Neural cell (in vitro differentiated cells): ENCODE measurements around the gene TNFRSF4. TPM values are rescaled to one million over a fixed set of nuclear protein-coding genes. Genes with fewer than 3 reads are reported as not detected.

Experiments used
- H2AFZ ChIP-seq: fragments of 200-600, 300-800 bp; sonication (generic), shearing (Covaris generic); 2 replicates; pipeline ENCODE4 v1.6.0; 2014; ENCODE audit warnings: low read depth, mild to moderate bottlenecking, antibody characterized with exemption, low read length, moderate library complexity
- H3F3A ChIP-seq: fragments of 200-600 bp; shearing (Covaris generic); 2 replicates; pipeline ENCODE4 v1.6.1; 2016; ENCODE audit warnings: mild to moderate bottlenecking, moderate library complexity, mixed read lengths, antibody characterized with exemption, low read length; ENCODE audit not compliant: insufficient read depth, poor library complexity, severe bottlenecking
- H3K27ac ChIP-seq: fragments of 200-600, 300-800 bp; sonication (generic), shearing (Covaris generic); 2 replicates; pipeline ENCODE4 v1.5.1; 2014; ENCODE audit warnings: mild to moderate bottlenecking, low read length, moderate library complexity
- H3K27me3 ChIP-seq: fragments of 300-800, 200-600 bp; sonication (generic), shearing (Covaris generic); 2 replicates; pipeline ENCODE4 v1.6.0; 2014; ENCODE audit warnings: mild to moderate bottlenecking, low read depth, low read length, moderate library complexity; ENCODE audit not compliant: insufficient read depth
- H3K36me3 ChIP-seq: fragments of 300-800, 200-600 bp; sonication (generic), shearing (Covaris generic); 2 replicates; pipeline ENCODE4 v1.5.1; 2014; ENCODE audit warnings: mild to moderate bottlenecking, antibody characterized with exemption, low read length, moderate library complexity; ENCODE audit not compliant: insufficient read depth
- H3K4me2 ChIP-seq: fragments of 300-800, 200-600 bp; sonication (generic), shearing (Covaris generic); 2 replicates; pipeline ENCODE4 v1.6.0; 2014; ENCODE audit warnings: mild to moderate bottlenecking, low read length
- H3K4me3 ChIP-seq: fragments of 300-800, 200-600 bp; sonication (generic), shearing (Covaris generic); 2 replicates; pipeline ENCODE4 v1.5.1; 2014; ENCODE audit warnings: mild to moderate bottlenecking, low read length, moderate library complexity
- H3K79me2 ChIP-seq: fragments of 200-600 bp; shearing (Covaris generic); replicated peaks from 2 replicates; pipeline ENCODE4 v1.6.0; 2014; ENCODE audit warnings: mild to moderate bottlenecking, low read length, moderate library complexity; ENCODE audit not compliant: insufficient read depth
- H3K9ac ChIP-seq: fragments of 300-800, 200-600 bp; sonication (generic), shearing (Covaris generic); 2 replicates; pipeline ENCODE4 v1.6.1; 2016; ENCODE audit warnings: mild to moderate bottlenecking, low read length, mixed read lengths
- H3K9me2 ChIP-seq: fragments of 200-600 bp; shearing (Covaris generic); 2 replicates; pipeline ENCODE4 v1.6.1; 2016; ENCODE audit warnings: mild to moderate bottlenecking, low read length, mixed read lengths; ENCODE audit not compliant: insufficient read depth
- H3K9me3 ChIP-seq: fragments of 200-600, 300-800 bp; sonication (generic), shearing (Covaris generic); 2 replicates; pipeline ENCODE4 v1.6.1; 2016; ENCODE audit warnings: mild to moderate bottlenecking, mixed run types, low read length, moderate library complexity, mixed read lengths
- H4K20me1 ChIP-seq: fragments of 200-600 bp; shearing (Covaris generic); 2 replicates; pipeline ENCODE4 v1.6.1; 2016; ENCODE audit warnings: mild to moderate bottlenecking, mixed run types; ENCODE audit not compliant: insufficient read depth
- EP300 ChIP-seq: fragments of 450-650 bp; conservative IDR thresholded peaks from 2 replicates; pipeline ENCODE4 v1.6.1; 2014; ENCODE audit warnings: antibody characterized with exemption, mild to moderate bottlenecking, moderate library complexity; ENCODE audit not compliant: poor library complexity, severe bottlenecking
- MXI1 ChIP-seq: fragments of 450-650 bp; conservative IDR thresholded peaks from 2 replicates; pipeline ENCODE4 v1.6.1; 2014; ENCODE audit warnings: antibody characterized with exemption, mild to moderate bottlenecking; ENCODE audit not compliant: poor library complexity, severe bottlenecking
- POLR2AphosphoS5 ChIP-seq: IDR thresholded peaks from 2 replicates; pipeline ENCODE4 v1.6.1; 2012
- SMC3 ChIP-seq: fragments of 450-650 bp; conservative IDR thresholded peaks from 2 replicates; pipeline ENCODE4 v1.6.1; 2014; ENCODE audit warnings: antibody characterized with exemption, mild to moderate bottlenecking, moderate library complexity; ENCODE audit not compliant: poor library complexity
- TAF1 ChIP-seq: IDR thresholded peaks from 2 replicates; pipeline ENCODE4 v1.6.1; 2012; ENCODE audit warnings: low read depth
- polyA plus RNA-seq: library from polyadenylated mRNA; depleted of rRNA; stranded (reverse); fragments of >200 nt; gene quantifications from 2 replicates; pipeline ENCODE4 v1.2.3, GENCODE V29; 2014
- TF ChIP-seq, protein P1 (sequence below): fragments of 450-650 bp; IDR thresholded peaks from 2 replicates; pipeline ENCODE4 v1.5.1; 2014; ENCODE audit warnings: antibody characterized with exemption, mild to moderate bottlenecking, moderate library complexity; ENCODE audit not compliant: poor library complexity, severe bottlenecking
- TF ChIP-seq, protein P2 (sequence below): IDR thresholded peaks from 2 replicates; pipeline ENCODE4 v1.6.1; 2012; ENCODE audit warnings: borderline replicate concordance

The TNFRSF4 gene
- polyA plus RNA-seq, 1 donor from 2014 or later = not detected

DNA sequence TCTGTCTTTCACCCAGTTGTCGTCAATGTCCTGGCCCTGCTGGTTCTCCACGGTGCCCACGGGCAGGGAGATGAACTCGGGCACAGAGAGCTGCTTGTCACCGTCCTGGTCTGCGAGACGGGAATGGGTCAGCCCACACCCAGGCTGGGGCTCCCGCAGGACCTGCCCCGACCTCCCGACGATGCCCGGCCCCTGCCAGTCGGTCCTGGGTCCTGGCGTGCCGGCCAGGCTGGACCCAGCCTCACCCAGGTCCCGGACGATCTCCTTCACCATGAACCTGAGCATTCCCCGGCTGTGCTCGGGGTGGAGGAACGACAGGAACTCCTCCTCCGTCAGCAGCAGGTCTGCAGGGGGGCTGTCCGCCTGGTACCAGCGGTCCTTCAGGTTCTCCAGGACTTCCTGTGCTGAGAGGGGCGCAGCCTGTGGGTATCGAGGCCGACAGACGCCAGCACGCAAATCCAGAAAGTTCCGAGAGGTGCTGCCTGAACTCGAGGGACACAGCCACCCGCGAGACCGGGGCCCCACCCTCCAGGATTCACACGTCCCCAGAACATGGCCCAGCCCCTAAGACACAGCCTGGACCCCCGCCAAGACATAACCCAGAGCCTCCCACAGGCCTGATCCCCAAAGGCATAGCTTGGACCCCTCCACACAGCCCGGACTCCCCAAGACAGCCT is 4.7 kb upstream of the TNFRSF4 start:
- Histone ChIP-seq H3K4me3 (no peak overlapping the region), H3K79me2 (no peaks in the 10 kb centered on the region), H3K4me2 (no peak overlapping the region), H3K9me3 (no peaks in the 10 kb centered on the region), H4K20me1 (no peaks in the 10 kb centered on the region), H3K36me3 (no peaks in the 10 kb centered on the region), H3K27ac (no peak overlapping the region), H3F3A (no peaks in the 10 kb centered on the region), H3K9ac (no peak overlapping the region), H3K27me3 (no peaks in the 10 kb centered on the region), H2AFZ (no peak overlapping the region), H3K9me2 (no peaks in the 10 kb centered on the region)
- TF ChIP-seq MXI1 (no peak), SMC3 (no peak)
- TF ChIP-seq, protein P1, sequence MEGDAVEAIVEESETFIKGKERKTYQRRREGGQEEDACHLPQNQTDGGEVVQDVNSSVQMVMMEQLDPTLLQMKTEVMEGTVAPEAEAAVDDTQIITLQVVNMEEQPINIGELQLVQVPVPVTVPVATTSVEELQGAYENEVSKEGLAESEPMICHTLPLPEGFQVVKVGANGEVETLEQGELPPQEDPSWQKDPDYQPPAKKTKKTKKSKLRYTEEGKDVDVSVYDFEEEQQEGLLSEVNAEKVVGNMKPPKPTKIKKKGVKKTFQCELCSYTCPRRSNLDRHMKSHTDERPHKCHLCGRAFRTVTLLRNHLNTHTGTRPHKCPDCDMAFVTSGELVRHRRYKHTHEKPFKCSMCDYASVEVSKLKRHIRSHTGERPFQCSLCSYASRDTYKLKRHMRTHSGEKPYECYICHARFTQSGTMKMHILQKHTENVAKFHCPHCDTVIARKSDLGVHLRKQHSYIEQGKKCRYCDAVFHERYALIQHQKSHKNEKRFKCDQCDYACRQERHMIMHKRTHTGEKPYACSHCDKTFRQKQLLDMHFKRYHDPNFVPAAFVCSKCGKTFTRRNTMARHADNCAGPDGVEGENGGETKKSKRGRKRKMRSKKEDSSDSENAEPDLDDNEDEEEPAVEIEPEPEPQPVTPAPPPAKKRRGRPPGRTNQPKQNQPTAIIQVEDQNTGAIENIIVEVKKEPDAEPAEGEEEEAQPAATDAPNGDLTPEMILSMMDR = no peak

DNA sequence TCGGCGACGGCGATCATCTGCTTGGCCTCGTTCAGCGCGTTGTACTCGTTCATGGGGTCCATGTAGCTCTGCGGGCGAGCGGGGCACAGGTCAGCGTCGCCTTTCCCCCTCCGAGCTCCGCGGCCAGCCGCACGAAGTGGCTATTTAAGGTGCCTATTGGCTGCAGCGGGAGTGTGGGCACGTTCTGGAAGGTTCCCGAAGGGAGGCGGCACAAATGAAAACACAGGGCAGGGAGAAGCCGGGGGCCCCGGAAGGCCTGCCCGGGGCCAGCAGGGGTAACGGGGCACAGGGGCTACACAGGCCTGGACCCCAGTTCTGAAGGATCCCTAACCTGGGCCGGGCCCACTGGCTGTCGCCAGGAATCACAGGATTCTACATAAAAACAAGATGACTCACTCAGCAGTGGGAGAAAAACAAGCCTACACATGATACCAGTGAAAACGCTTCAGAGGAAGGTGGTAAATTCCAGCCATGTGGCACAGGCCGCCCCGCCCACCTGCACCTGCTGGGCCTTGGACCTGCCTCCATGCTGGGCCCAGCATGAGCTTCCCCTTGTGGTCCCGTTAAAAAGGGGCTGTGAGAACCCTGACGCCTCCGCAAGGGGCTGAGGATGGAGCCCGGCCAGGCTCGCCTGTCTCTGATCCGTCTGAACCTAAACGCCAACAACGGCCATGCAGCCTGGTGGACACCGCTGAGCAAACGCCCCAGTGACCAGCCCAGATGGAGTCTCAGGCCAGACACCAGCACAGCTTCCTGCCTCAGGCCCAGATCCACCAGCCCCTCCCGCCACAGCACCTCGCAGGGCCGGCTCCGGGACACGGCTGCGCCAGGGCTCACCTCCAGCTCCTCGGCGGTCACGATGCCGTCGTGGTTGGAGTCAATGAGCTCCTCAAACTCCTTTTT is 3.9 kb upstream of the TNFRSF4 start:
- Histone ChIP-seq H3K27ac (no peak overlapping the region), H3F3A (no peaks in the 10 kb centered on the region), H3K27me3 (no peaks in the 10 kb centered on the region), H4K20me1 (no peaks in the 10 kb centered on the region), H3K9me2 (no peaks in the 10 kb centered on the region), H3K9ac (no peak overlapping the region), H2AFZ (no peak overlapping the region), H3K4me3 (no peak overlapping the region), H3K9me3 (no peaks in the 10 kb centered on the region), H3K79me2 (no peaks in the 10 kb centered on the region), H3K4me2 (no peak overlapping the region), H3K36me3 (no peaks in the 10 kb centered on the region)
- no peak for TF ChIP-seq POLR2AphosphoS5
- no peak for TF ChIP-seq MXI1
- TF ChIP-seq, protein P1 = no peak
- TF ChIP-seq, protein P2, sequence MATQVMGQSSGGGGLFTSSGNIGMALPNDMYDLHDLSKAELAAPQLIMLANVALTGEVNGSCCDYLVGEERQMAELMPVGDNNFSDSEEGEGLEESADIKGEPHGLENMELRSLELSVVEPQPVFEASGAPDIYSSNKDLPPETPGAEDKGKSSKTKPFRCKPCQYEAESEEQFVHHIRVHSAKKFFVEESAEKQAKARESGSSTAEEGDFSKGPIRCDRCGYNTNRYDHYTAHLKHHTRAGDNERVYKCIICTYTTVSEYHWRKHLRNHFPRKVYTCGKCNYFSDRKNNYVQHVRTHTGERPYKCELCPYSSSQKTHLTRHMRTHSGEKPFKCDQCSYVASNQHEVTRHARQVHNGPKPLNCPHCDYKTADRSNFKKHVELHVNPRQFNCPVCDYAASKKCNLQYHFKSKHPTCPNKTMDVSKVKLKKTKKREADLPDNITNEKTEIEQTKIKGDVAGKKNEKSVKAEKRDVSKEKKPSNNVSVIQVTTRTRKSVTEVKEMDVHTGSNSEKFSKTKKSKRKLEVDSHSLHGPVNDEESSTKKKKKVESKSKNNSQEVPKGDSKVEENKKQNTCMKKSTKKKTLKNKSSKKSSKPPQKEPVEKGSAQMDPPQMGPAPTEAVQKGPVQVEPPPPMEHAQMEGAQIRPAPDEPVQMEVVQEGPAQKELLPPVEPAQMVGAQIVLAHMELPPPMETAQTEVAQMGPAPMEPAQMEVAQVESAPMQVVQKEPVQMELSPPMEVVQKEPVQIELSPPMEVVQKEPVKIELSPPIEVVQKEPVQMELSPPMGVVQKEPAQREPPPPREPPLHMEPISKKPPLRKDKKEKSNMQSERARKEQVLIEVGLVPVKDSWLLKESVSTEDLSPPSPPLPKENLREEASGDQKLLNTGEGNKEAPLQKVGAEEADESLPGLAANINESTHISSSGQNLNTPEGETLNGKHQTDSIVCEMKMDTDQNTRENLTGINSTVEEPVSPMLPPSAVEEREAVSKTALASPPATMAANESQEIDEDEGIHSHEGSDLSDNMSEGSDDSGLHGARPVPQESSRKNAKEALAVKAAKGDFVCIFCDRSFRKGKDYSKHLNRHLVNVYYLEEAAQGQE = no peak
- no peak for TF ChIP-seq SMC3
- TF ChIP-seq TAF1 = no peak
- no peak for TF ChIP-seq EP300
